Stimulated activated CD8-positive, alpha-beta memory T cell treated with anti-CD3 and anti-CD28 coated beads, Interleukin-15, amount 100 ng/mL, for 48 hours (primary cell): Measurements from ENCODE around the gene FAM170A.

Experiments
- DNase-seq, 2 donors: peaks; one replicate each; pipeline ENCODE4 v3.0.0-alpha.2; 2020; ENCODE audit warnings: low read depth in 2 of 2

FAM170A gene

GRCh38 chr5:119629339-119629738 is at the start of gene FAM170A:
Gene FAM170A, plus strand, starts transcription at chr5:119629558. Its CDS starts 211 bp downstream, at chr5:119629769.
- no peak for DNase-seq

- no peak for DNase-seq
These were observed 46.4 kb upstream of the FAM170A start for GRCh38 chr5:119582987-119583386.

GRCh38 chr5:119583684-119584083 is 45.7 kb upstream of the FAM170A start:
- DNase-seq = no peak

GRCh38 chr5:119596046-119596445 is 33.3 kb upstream of the FAM170A start:
- no peak for DNase-seq

GRCh38 chr5:119597728-119598298 is 31.5 kb upstream of the FAM170A start:
- no peak for DNase-seq

GRCh38 chr5:119613937-119614336 is 15.4 kb upstream of the FAM170A start:
- no peak for DNase-seq

GRCh38 chr5:119614838-119615237 is 14.5 kb upstream of the FAM170A start:
- DNase-seq = no peak

GRCh38 chr5:119626086-119626485 is 3.3 kb upstream of the FAM170A start:
- no peak for DNase-seq

GRCh38 chr5:119630752-119631440 is 1.5 kb downstream of the FAM170A start:
- no peak for DNase-seq

- DNase-seq = no peak
These were observed 2.3 kb downstream of the FAM170A start for GRCh38 chr5:119631660-119632059.

- DNase-seq = no peak
These were observed 22.1 kb downstream of the FAM170A start for GRCh38 chr5:119651486-119651885.

- DNase-seq = no peak
These were observed 25.7 kb downstream of the FAM170A start for GRCh38 chr5:119655061-119655460.

GRCh38 chr5:119656023-119656422 is 26.7 kb downstream of the FAM170A start:
- no peak for DNase-seq

- DNase-seq = no peak
These were observed 37.2 kb downstream of the FAM170A start for GRCh38 chr5:119666542-119666941.

GRCh38 chr5:119678351-119679028 is 49.1 kb downstream of the FAM170A start:
- no peak for DNase-seq

GRCh38 chr5:119680080-119680479 is 50.7 kb downstream of the FAM170A start:
- no peak for DNase-seq

- no peak for DNase-seq
These were observed 52.4 kb downstream of the FAM170A start for GRCh38 chr5:119681734-119682133.

GRCh38 chr5:119682372-119682771 is 53.0 kb downstream of the FAM170A start:
- DNase-seq = no peak
